ENCODE results near the gene DRD4.

- TF ChIP-seq EZH2phosphoT487 (IDR thresholded peaks at IDR 0.05; ENCODE audit: borderline replicate concordance, low read length) (no peak), CTCF (conservative IDR thresholded peaks at IDR 0.05; ENCODE audit: low read depth, low read length) (no peak), EZH2 (IDR thresholded peaks at IDR 0.05; ENCODE audit: low read length, unreplicated experiment) (no peak)
These were observed 7.9 kb upstream of the DRD4 start for GRCh38 chr11:629237-629583.
